H1 (cell line): ENCODE results near the gene CCDC154. TPM values are rescaled to one million over a fixed set of nuclear protein-coding genes. Genes with fewer than 3 reads are reported as not detected.

ENCODE experiments used
- CTCF ChIA-PET: fragments of 300-600 bp; sonication (Branson Sonifier 250); formaldehyde crosslinking; loops from one replicate; lab custom pipeline; 2021; ENCODE audit not compliant: partially characterized antibody; lab: Charles Lee
- POLR2A ChIA-PET: fragments of 300-600 bp; sonication (Branson Sonifier 250); formaldehyde crosslinking; loops from one replicate; lab custom pipeline; 2021; ENCODE audit warnings: inconsistent platforms; ENCODE audit not compliant: partially characterized antibody; lab: Charles Lee
- DNase-seq, 2 experiments: peaks; one replicate each; pipeline versions ENCODE4 v3.0.0 to v3.0.0-alpha.2; 2010 to 2022; ENCODE audit warnings: low spot score in 2 of 2, low read depth in 1 of 2, mixed read lengths in 1 of 2
- FAIRE-seq: peaks from 2 replicates; lab custom pipeline; 2011; peaks lifted over from hg19 to GRCh38; lab: Jason Lieb, UNC
- H2AFZ ChIP-seq: 2 replicates; pipeline ENCODE4 v1.8.1; 2012; ENCODE audit warnings: low read length, inconsistent platforms
- H2AK5ac ChIP-seq: 2 replicates; pipeline ENCODE4 v1.6.1; 2013; ENCODE audit warnings: low read depth, low read length
- H2BK120ac ChIP-seq: replicated peaks from 2 replicates; pipeline ENCODE3; 2013; ENCODE audit warnings: low read depth, low read length, inconsistent platforms
- H2BK12ac ChIP-seq: 2 replicates; pipeline ENCODE4 v1.6.1; 2013; ENCODE audit warnings: low read depth, low read length
- H2BK15ac ChIP-seq: 2 replicates; pipeline ENCODE4 v1.6.1; 2013; ENCODE audit warnings: low read length
- H2BK20ac ChIP-seq: 2 replicates; pipeline ENCODE4 v1.6.1; 2013; ENCODE audit warnings: low read length
- H2BK5ac ChIP-seq: 2 replicates; pipeline ENCODE4 v1.6.1; 2013; ENCODE audit warnings: low read depth, low read length
- H3K14ac ChIP-seq: 2 replicates; pipeline ENCODE4 v1.6.1; 2013; ENCODE audit warnings: inconsistent platforms; ENCODE audit not compliant: insufficient read length
- H3K18ac ChIP-seq: 2 replicates; pipeline ENCODE4 v1.6.1; 2013; ENCODE audit warnings: low read length; ENCODE audit errors: extremely low read depth
- H3K23ac ChIP-seq: 2 replicates; pipeline ENCODE4 v1.6.1; 2013; ENCODE audit warnings: inconsistent platforms; ENCODE audit not compliant: insufficient read length
- H3K23me2 ChIP-seq: 2 replicates; pipeline ENCODE4 v1.6.1; 2013; ENCODE audit warnings: low read depth, low read length
- H3K27ac ChIP-seq: 2 replicates; pipeline ENCODE4 v1.6.1; 2011; ENCODE audit warnings: low read depth, low read length, inconsistent platforms
- H3K27me3 ChIP-seq, 4 experiments: replicated peaks in 1 of 4; 1 replicate in 1 of 4; 2 replicates in 3 of 4; pipeline versions ENCODE4 v1.6.1 to v1.8.1; 2011 to 2013; ENCODE audit warnings: low read length in 3 of 4, mild to moderate bottlenecking in 3 of 4, inconsistent platforms in 2 of 4, mixed read lengths in 2 of 4, moderate library complexity in 1 of 4; ENCODE audit not compliant: control insufficient read depth in 3 of 4, insufficient read depth in 3 of 4; ENCODE audit errors: extremely low read depth in 1 of 4
- H3K36me3 ChIP-seq, 4 experiments: 2 replicates each; pipeline versions ENCODE4 v1.6.1 to v1.8.1; 2011 to 2013; ENCODE audit warnings: mild to moderate bottlenecking in 4 of 4, low read length in 3 of 4, moderate library complexity in 2 of 4, control low read depth in 1 of 4, inconsistent platforms in 1 of 4; ENCODE audit not compliant: insufficient read depth in 4 of 4, control insufficient read depth in 2 of 4
- H3K4ac ChIP-seq: replicated peaks from 2 replicates; pipeline ENCODE3; 2013; ENCODE audit warnings: low read length, low read depth, mixed read lengths, inconsistent platforms; ENCODE audit not compliant: insufficient read length
- H3K4me1 ChIP-seq, 4 experiments: replicated peaks in 1 of 4; 1 replicate in 1 of 4; 2 replicates in 3 of 4; pipeline versions ENCODE4 v1.6.1 to v1.8.1; 2011 to 2013; ENCODE audit warnings: low read length in 3 of 4, inconsistent platforms in 2 of 4, mixed read lengths in 1 of 4; ENCODE audit not compliant: insufficient read depth in 4 of 4, control insufficient read depth in 3 of 4
- H3K4me2 ChIP-seq, 2 experiments: 2 replicates each; pipeline versions ENCODE4 v1.6.1 to v1.8.1; 2011 to 2013; ENCODE audit warnings: low read depth in 2 of 2, low read length in 2 of 2, control low read depth in 1 of 2, inconsistent platforms in 1 of 2, mild to moderate bottlenecking in 1 of 2; ENCODE audit not compliant: insufficient read depth in 1 of 2
- H3K4me3 ChIP-seq, 4 experiments: fragments of 200-600, 300-600 bp in 1 of 4; sonication (generic), shearing (Covaris generic), sonication (Bioruptor Twin) in 1 of 4; 2 replicates each; pipeline versions ENCODE4 v1.5.1 to v1.8.1; 2011 to 2016; ENCODE audit warnings: low read length in 4 of 4, low read depth in 3 of 4, control low read depth in 2 of 4, inconsistent platforms in 2 of 4, mild to moderate bottlenecking in 2 of 4, mixed read lengths in 1 of 4, moderate library complexity in 1 of 4; ENCODE audit not compliant: insufficient read depth in 2 of 4; ENCODE audit errors: extremely low read depth in 1 of 4
- H3K56ac ChIP-seq: replicated peaks from 2 replicates; pipeline ENCODE3; 2013; ENCODE audit warnings: low read depth, mild to moderate bottlenecking, mixed read lengths, low read length, inconsistent platforms; ENCODE audit not compliant: insufficient read length
- H3K79me1 ChIP-seq: 2 replicates; pipeline ENCODE4 v1.6.1; 2013; ENCODE audit warnings: low read depth, low read length, control low read depth
- H3K79me2 ChIP-seq, 2 experiments: 2 replicates each; pipeline versions ENCODE4 v1.6.1 to v1.8.1; 2012 to 2013; ENCODE audit warnings: low read length in 2 of 2, mild to moderate bottlenecking in 2 of 2, inconsistent platforms in 1 of 2; ENCODE audit not compliant: insufficient read depth in 2 of 2, control insufficient read depth in 1 of 2
- H3K9ac ChIP-seq, 4 experiments: replicated peaks in 1 of 4; 1 replicate in 1 of 4; 2 replicates in 3 of 4; pipeline versions ENCODE4 v1.6.1 to v1.8.1; 2011 to 2013; ENCODE audit warnings: low read depth in 3 of 4, low read length in 3 of 4, control low read depth in 2 of 4, mild to moderate bottlenecking in 2 of 4, moderate library complexity in 2 of 4, inconsistent platforms in 1 of 4; ENCODE audit errors: extremely low read depth in 1 of 4
- H3K9me3 ChIP-seq, 2 experiments: 2 replicates each; pipeline versions ENCODE4 v1.6.1 to v1.8.1; 2012 to 2013; ENCODE audit warnings: mild to moderate bottlenecking in 2 of 2, moderate library complexity in 2 of 2, control low read depth in 1 of 2, inconsistent platforms in 1 of 2, low read depth in 1 of 2, low read length in 1 of 2, mixed read lengths in 1 of 2; ENCODE audit not compliant: insufficient read depth in 2 of 2
- H4K20me1 ChIP-seq, 2 experiments: replicated peaks in 1 of 2; 2 replicates each; pipeline versions ENCODE3 to v1.8.1; 2011 to 2013; ENCODE audit warnings: inconsistent platforms in 2 of 2, low read length in 2 of 2, mild to moderate bottlenecking in 1 of 2; ENCODE audit not compliant: insufficient read depth in 2 of 2, control insufficient read depth in 1 of 2
- H4K5ac ChIP-seq: 2 replicates; pipeline ENCODE4 v1.6.1; 2013; ENCODE audit warnings: low read length, low read depth, mixed read lengths, inconsistent platforms; ENCODE audit not compliant: insufficient read length
- H4K8ac ChIP-seq: 2 replicates; pipeline ENCODE4 v1.8.0; 2013; ENCODE audit warnings: mild to moderate bottlenecking, moderate library complexity, low read length, inconsistent platforms; ENCODE audit not compliant: insufficient read depth; ENCODE audit errors: extremely low read depth
- H4K91ac ChIP-seq: replicated peaks from 2 replicates; pipeline ENCODE3; 2013; ENCODE audit warnings: low read length, mixed read lengths, inconsistent platforms; ENCODE audit not compliant: insufficient read length
- CBX5 ChIP-seq: fragments of 300-800, 300-1000 bp; sonication (generic); IDR thresholded peaks from 2 replicates; pipeline ENCODE4 v1.7.1; 2016; ENCODE audit warnings: antibody characterized with exemption, low read length, low read depth
- CBX8 ChIP-seq: fragments of 300-800, 300-1000 bp; sonication (generic); IDR thresholded peaks from 2 replicates; pipeline ENCODE4 v1.7.1; 2016; ENCODE audit warnings: low read depth, low read length, borderline replicate concordance
- HDAC2 ChIP-seq, 2 experiments: fragments of 300-600 bp in 1 of 2; sonication (generic) in 1 of 2; IDR thresholded peaks; 2 replicates each; pipeline ENCODE4 v1.6.1; 2011 to 2012; ENCODE audit warnings: low read depth in 2 of 2, low read length in 2 of 2, mild to moderate bottlenecking in 2 of 2, moderate library complexity in 2 of 2, borderline replicate concordance in 1 of 2, inconsistent platforms in 1 of 2
- KDM1A ChIP-seq: fragments of 200-600, 300-600 bp; sonication (generic); IDR thresholded peaks from 2 replicates; pipeline ENCODE4 v1.7.1; 2016; ENCODE audit warnings: mild to moderate bottlenecking, low read length, borderline replicate concordance
- PHF8 ChIP-seq: fragments of 200-600 bp; sonication (generic); conservative IDR thresholded peaks from 2 replicates; pipeline ENCODE4 v1.7.1; 2012; ENCODE audit warnings: low read depth, mild to moderate bottlenecking, inconsistent platforms, low read length, moderate library complexity
- POLR2A ChIP-seq, 2 experiments: IDR thresholded peaks; 1 replicate in 1 of 2; 2 replicates in 1 of 2; pipeline ENCODE4 v1.6.1; 2011; ENCODE audit warnings: low read depth in 2 of 2, low read length in 2 of 2, mild to moderate bottlenecking in 2 of 2; ENCODE audit errors: control extremely low read depth in 1 of 2
- RAD21 ChIP-seq, 2 experiments: IDR thresholded peaks in 1 of 2; conservative IDR thresholded peaks in 1 of 2; 2 replicates each; pipeline ENCODE4 v1.6.1; 2011; ENCODE audit warnings: low read depth in 2 of 2, low read length in 2 of 2, improper control_type of control experiment in 1 of 2, inconsistent platforms in 1 of 2, mild to moderate bottlenecking in 1 of 2, moderate library complexity in 1 of 2
- RXRA ChIP-seq: IDR thresholded peaks from 2 replicates; pipeline ENCODE4 v1.6.1; 2011; ENCODE audit warnings: low read depth, mild to moderate bottlenecking, low read length, moderate library complexity; ENCODE audit not compliant: insufficient read depth
- SP1 ChIP-seq: IDR thresholded peaks from 2 replicates; pipeline ENCODE4 v1.6.1; 2011; ENCODE audit warnings: low read depth, low read length
- TCF12 ChIP-seq: IDR thresholded peaks from 2 replicates; pipeline ENCODE4 v1.6.1; 2011; ENCODE audit warnings: low read depth, mild to moderate bottlenecking, low read length
- TEAD4 ChIP-seq: IDR thresholded peaks from 2 replicates; pipeline ENCODE4 v1.6.1; 2012; ENCODE audit warnings: low read depth, low read length, inconsistent platforms, mixed read lengths
- WGBS, 2 experiments: shearing (Covaris generic) in 1 of 2; methylation state at CpG; one replicate each; pipeline versions ENCODE4 v1.1.6 to v1.1.7; 2013 to 2015; ENCODE audit warnings: low lambda C conversion rate in 2 of 2, mixed read lengths in 2 of 2, inconsistent platforms in 1 of 2, low coverage in 1 of 2, missing lambda C conversion rate in 1 of 2; ENCODE audit not compliant: insufficient replicate concordance in 2 of 2, insufficient coverage in 1 of 2, insufficient read length in 1 of 2; ENCODE audit errors: extremely low coverage in 1 of 2, missing lambda C conversion rate in 1 of 2; 5-methylcytosine and 5-hydroxymethylcytosine counted together
- polyA plus RNA-seq, 7 experiments: library from polyadenylated mRNA; depleted of rRNA in 3 of 7; stranded (reverse) in 5 of 7; unstranded in 2 of 7; fragments of >200 nt in 5 of 7; fragments of 200-250 nt in 2 of 7; gene quantifications; 1 replicate in 5 of 7; 2 replicates in 1 of 7; 4 replicates in 1 of 7; pipeline versions ENCODE4 v1.2.1 to v1.2.3, GENCODE V29; 2011 to 2013; ENCODE audit warnings: missing spikeins in 2 of 7, mixed read lengths in 2 of 7
- total RNA-seq: library from RNA; stranded (reverse); fragmentation: NEBNext Ultra II Directional; extraction: Animal tissue kit (Norgen Biotek cat#: 25700); gene quantifications from 2 replicates; pipeline ENCODE4 v1.2.1, GENCODE V29; 2021
- TF ChIP-seq, protein P1 (sequence below): IDR thresholded peaks from 2 replicates; pipeline ENCODE4 v1.6.1; 2012; ENCODE audit warnings: low read length, inconsistent platforms

CCDC154 gene
- total and polyA plus RNA-seq, 2 of the 8 experiments (the other 6 are each of a cell fraction or from before 2014, with no cell fraction given), result 0.15 to 0.88 TPM

DNA sequence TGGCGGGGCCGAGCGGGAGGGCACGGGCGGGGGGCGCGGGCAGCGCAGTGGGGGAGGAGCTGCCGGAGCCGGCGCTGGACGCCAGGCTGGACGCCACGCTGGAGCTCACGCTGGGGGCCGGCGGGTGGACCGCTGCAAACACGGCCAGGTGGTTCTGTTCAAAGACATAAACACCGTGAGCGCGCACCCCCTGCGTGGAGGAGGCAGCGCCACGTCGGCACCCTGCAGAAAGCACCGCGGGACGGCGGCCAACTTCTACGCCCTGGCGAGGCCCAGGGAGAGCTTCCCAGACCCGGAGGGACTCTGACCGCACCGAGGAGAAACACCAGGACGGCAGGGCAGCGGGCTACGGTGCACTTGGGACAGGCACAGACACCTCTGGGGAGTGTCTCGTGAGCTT, 59.1 kb downstream of the CCDC154 start:
- no peak overlapping the region for H2BK20ac ChIP-seq
- H2BK120ac ChIP-seq, result no peak overlapping the region
- H2BK5ac ChIP-seq, result no peak overlapping the region
- H4K20me1 ChIP-seq, result peaks cover 0 to 2% of the 10 kb centered on the region in 2 experiments
- H4K5ac ChIP-seq, result no peak overlapping the region
- H3K4me1 ChIP-seq, result peaks cover 0 to 1% (median under 1%) of the 10 kb centered on the region in 4 experiments; a peak in 4 of 7 replicates
- FAIRE-seq, result no peak
- H2AFZ ChIP-seq, result no peak overlapping the region
- no peaks in the 10 kb centered on the region for H3K79me1 ChIP-seq
- DNase-seq, result no peak
- no peak overlapping the region for H3K4ac ChIP-seq
- H3K36me3 ChIP-seq, result peaks cover 0 to under 1% (median 0%) of the 10 kb centered on the region in 4 experiments; a peak in 3 of 8 replicates
- no peaks in the 10 kb centered on the region for H3K79me2 ChIP-seq
- ChIA-PET CTCF (interaction anchor here (4.0 kb wide), 1 partner anchor 21 kb away, joined by 18 read pairs; no protein-coding TSS in a partner anchor), POLR2A (interaction anchor here (1.0 to 1.6 kb wide), 2 partner anchors 13 to 17 kb away, joined by 3 to 6 read pairs; no protein-coding TSS in a partner anchor)
- no peaks in the 10 kb centered on the region for H3K27me3 ChIP-seq
- no peak overlapping the region for H4K8ac ChIP-seq
- no peak overlapping the region for H3K23ac ChIP-seq
- 89% methylated on average over 4 of the region's 39 CpGs; no CpG with 5 or more reads in 1 of the 2 experiments for WGBS, 2 experiments
- no peak overlapping the region for H2BK15ac ChIP-seq
- no peak overlapping the region for H3K14ac ChIP-seq
- H3K9ac ChIP-seq, result no peak overlapping the region
- no peak overlapping the region for H3K56ac ChIP-seq
- no peak overlapping the region for H3K4me2 ChIP-seq
- no peak for TF ChIP-seq CBX5
- TF ChIP-seq KDM1A, result no peak
- no peak for TF ChIP-seq RXRA
- TF ChIP-seq POLR2A (IDR thresholded peaks at IDR 0.05; ENCODE audit: control extremely low read depth in 1 of 2, low read depth in 2 of 2, low read length in 2 of 2), result no peak
- TF ChIP-seq, protein P1, sequence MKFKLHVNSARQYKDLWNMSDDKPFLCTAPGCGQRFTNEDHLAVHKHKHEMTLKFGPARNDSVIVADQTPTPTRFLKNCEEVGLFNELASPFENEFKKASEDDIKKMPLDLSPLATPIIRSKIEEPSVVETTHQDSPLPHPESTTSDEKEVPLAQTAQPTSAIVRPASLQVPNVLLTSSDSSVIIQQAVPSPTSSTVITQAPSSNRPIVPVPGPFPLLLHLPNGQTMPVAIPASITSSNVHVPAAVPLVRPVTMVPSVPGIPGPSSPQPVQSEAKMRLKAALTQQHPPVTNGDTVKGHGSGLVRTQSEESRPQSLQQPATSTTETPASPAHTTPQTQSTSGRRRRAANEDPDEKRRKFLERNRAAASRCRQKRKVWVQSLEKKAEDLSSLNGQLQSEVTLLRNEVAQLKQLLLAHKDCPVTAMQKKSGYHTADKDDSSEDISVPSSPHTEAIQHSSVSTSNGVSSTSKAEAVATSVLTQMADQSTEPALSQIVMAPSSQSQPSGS, result no peak
- no peak for TF ChIP-seq PHF8
- no peak for TF ChIP-seq HDAC2 (IDR thresholded peaks at IDR 0.05; ENCODE audit: borderline replicate concordance in 1 of 2, low read depth in 2 of 2, low read length in 2 of 2)
- TF ChIP-seq TCF12, result no peak
- TF ChIP-seq TEAD4, result no peak
- TF ChIP-seq CBX8, result no peak
- TF ChIP-seq RAD21 (IDR thresholded peaks at IDR 0.05 in 1 of 2, conservative IDR thresholded peaks at IDR 0.05 in 1 of 2; ENCODE audit: low read depth in 2 of 2, low read length in 2 of 2), result no peak
- TF ChIP-seq SP1, result no peak
- no peak overlapping the region for H2AK5ac ChIP-seq
- no peaks in the 10 kb centered on the region for H3K23me2 ChIP-seq
- no peaks in the 10 kb centered on the region for H3K9me3 ChIP-seq
- no peak overlapping the region for H3K27ac ChIP-seq
- no peak overlapping the region for H3K4me3 ChIP-seq
- H4K91ac ChIP-seq, result no peak overlapping the region
- no peak overlapping the region for H3K18ac ChIP-seq
- H2BK12ac ChIP-seq, result no peak overlapping the region
